NCI-H510A treated with DMSO at 0.1 percent for 48 hours (cell line): ENCODE results near the gene GTF2H4.

Source experiments
- DNase-seq: peaks from one replicate; lab custom pipeline; 2025; lab: John Stamatoyannopoulos, UW

GTF2H4 gene

GRCh38 chr6:30955367-30956042 lies 47.5 kb downstream of the GTF2H4 start:
- no peak for DNase-seq

DNA sequence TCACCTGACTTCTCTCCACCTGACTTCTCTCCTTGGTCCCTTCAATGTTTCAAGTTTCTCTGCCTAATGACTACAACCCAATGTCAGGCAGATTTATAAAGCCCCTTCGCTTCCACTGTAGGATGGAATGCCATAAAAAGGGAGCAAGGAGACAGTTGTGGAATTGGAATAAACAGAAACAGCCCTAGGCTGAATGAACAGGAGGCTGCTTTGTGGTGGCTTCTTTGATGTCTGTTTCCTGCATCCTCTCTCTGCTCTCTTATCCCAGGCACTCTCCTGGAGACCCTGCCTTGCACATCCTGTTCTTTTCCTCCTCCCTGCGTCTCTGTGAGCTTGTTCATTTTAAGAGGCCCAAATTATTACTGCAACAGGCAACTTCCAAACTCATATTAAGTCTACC lies 49.7 kb downstream of the GTF2H4 start:
- no peak for DNase-seq

GRCh38 chr6:30960907-30961673 lies 53.1 kb downstream of the GTF2H4 start:
- no peak for DNase-seq

DNA sequence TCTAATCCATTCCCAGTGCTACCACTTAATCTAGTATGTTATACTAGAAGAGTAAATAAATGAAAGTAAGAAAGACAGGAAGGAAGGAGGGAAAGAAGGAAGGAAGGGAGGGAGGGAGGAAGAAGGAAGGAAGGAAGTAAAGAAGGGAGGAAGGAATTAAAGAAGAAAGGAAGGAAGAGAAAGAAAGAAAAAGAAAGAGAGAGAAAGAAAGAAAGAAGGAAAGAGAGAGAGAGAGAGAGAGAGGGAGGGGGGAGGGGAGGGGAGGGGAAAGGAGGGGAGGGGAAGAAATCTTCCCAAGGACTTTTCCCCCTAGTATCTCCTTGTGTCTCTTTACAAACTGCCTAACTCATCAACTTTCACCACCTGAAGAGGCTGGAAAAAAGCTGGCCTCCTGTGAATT lies 54.7 kb downstream of the GTF2H4 start:
- no peak for DNase-seq

GRCh38 chr6:30963641-30964040 lies 55.6 kb downstream of the GTF2H4 start:
- no peak for DNase-seq
